Progenitor cell of endocrine pancreas (in vitro differentiated cells): Measurements from ENCODE around the gene RAB27A. TPM values are rescaled to one million over a fixed set of nuclear protein-coding genes. Genes with fewer than 3 reads are reported as not detected.
A peak's percentile ranks its signal among the peaks of the same experiment; 100 is the strongest.

Experiments
- DNase-seq: peaks from one replicate; pipeline ENCODE4 v3.0.0; 2021; ENCODE audit warnings: low spot score; ENCODE audit not compliant: unreplicated experiment
- H3K27ac Mint-ChIP-seq: 2 replicates; pipeline ENCODE4 v1.8.0; 2021; ENCODE audit warnings: mild to moderate bottlenecking, moderate library complexity, mixed read lengths
- H3K27me3 Mint-ChIP-seq: 2 replicates; pipeline ENCODE4 v1.8.0; 2021; ENCODE audit warnings: mixed read lengths
- H3K36me3 Mint-ChIP-seq: 2 replicates; pipeline ENCODE4 v1.8.0; 2022; ENCODE audit warnings: mixed read lengths; ENCODE audit not compliant: insufficient read depth
- H3K4me1 Mint-ChIP-seq: 2 replicates; pipeline ENCODE4 v1.8.0; 2021; ENCODE audit warnings: low read depth, mixed read lengths
- H3K4me3 Mint-ChIP-seq: 2 replicates; pipeline ENCODE4 v1.8.0; 2021; ENCODE audit warnings: low read depth, mild to moderate bottlenecking, moderate library complexity, mixed read lengths
- H3K9me3 Mint-ChIP-seq: 2 replicates; pipeline ENCODE4 v1.8.0; 2021; ENCODE audit warnings: low read depth, mixed read lengths
- CTCF ChIP-seq: fragments of 200-600 bp; sonication (generic); IDR thresholded peaks from one replicate; pipeline ENCODE4 v1.5.0; 2021; ENCODE audit warnings: antibody characterized with exemption, mild to moderate bottlenecking; ENCODE audit not compliant: unreplicated experiment
- total RNA-seq: library from RNA; stranded (reverse); gene quantifications from 2 replicates; pipeline ENCODE4 v1.2.1, GENCODE V29; 2021

Gene RAB27A
- total RNA-seq, 1 donor from 2014 or later, result 14.5 TPM

- no peak for DNase-seq
- Mint-ChIP-seq H3K27ac (no peak overlapping the region), H3K27me3 (no peaks in the 10 kb centered on the region), H3K9me3 (peaks cover 6% of the 10 kb centered on the region), H3K4me3 (no peak overlapping the region), H3K36me3 (peaks cover 2% of the 10 kb centered on the region), H3K4me1 (peaks cover 11% of the 10 kb centered on the region)
- TF ChIP-seq CTCF, result no peak
Observed at GRCh38 chr15:55197362-55197705, 92.3 kb downstream of the RAB27A start.

GRCh38 chr15:55196458-55197361 lies 92.9 kb downstream of the RAB27A start, which contains the start of gene RSL24D1:
Gene RSL24D1 (minus strand): TSS chr15:55196941. CDS start chr15:55196890, 51 bp downstream.
- Mint-ChIP-seq H3K4me1 (peaks cover 6% of the 10 kb centered on the region), H3K36me3 (peaks cover 4% of the 10 kb centered on the region), H3K9me3 (peaks cover 6% of the 10 kb centered on the region), H3K27ac (no peak within 1 kb of the TSS), H3K27me3 (no peaks in the 10 kb centered on the region), H3K4me3 (no peak within 1 kb of the TSS)
- DNase-seq, result peak; percentile 84
- TF ChIP-seq CTCF, result peak; percentile 56

- Mint-ChIP-seq H3K27me3 (no peaks in the 10 kb centered on the region), H3K4me1 (peaks cover 6% of the 10 kb centered on the region), H3K36me3 (peaks cover 6% of the 10 kb centered on the region), H3K4me3 (no peak overlapping the region), H3K9me3 (peaks cover 6% of the 10 kb centered on the region), H3K27ac (no peak overlapping the region)
- TF ChIP-seq CTCF, result no peak
- DNase-seq, result no peak
Observed at GRCh38 chr15:55195996-55196395, 93.6 kb downstream of the RAB27A start.

GRCh38 chr15:55194256-55194655 lies 95.4 kb downstream of the RAB27A start:
- Mint-ChIP-seq H3K36me3 (peaks cover 11% of the 10 kb centered on the region), H3K27ac (no peak overlapping the region), H3K9me3 (peaks cover 4% of the 10 kb centered on the region), H3K27me3 (no peaks in the 10 kb centered on the region), H3K4me3 (no peak overlapping the region), H3K4me1 (peaks cover 6% of the 10 kb centered on the region)
- no peak for DNase-seq
- TF ChIP-seq CTCF, result no peak

- no peaks in the 10 kb centered on the region for H3K4me1 Mint-ChIP-seq
- TF ChIP-seq CTCF, result no peak
- DNase-seq, result no peak
- H3K4me3 Mint-ChIP-seq, result no peak overlapping the region
- H3K27me3 Mint-ChIP-seq, result no peaks in the 10 kb centered on the region
- peaks cover 30% of the 10 kb centered on the region for H3K36me3 Mint-ChIP-seq
- no peaks in the 10 kb centered on the region for H3K9me3 Mint-ChIP-seq
- no peak overlapping the region for H3K27ac Mint-ChIP-seq
Observed at GRCh38 chr15:55186331-55186730, 103.3 kb downstream of the RAB27A start.
